Keratinocyte (primary cell): ENCODE data around the gene SMAD5. TPM values are rescaled to one million over a fixed set of nuclear protein-coding genes. Genes with fewer than 3 reads are reported as not detected.

Experiments used
- DNase-seq: peaks from one replicate; pipeline ENCODE4 v3.0.0-alpha.2; 2011; ENCODE audit warnings: low read depth, missing footprints, low spot score
- FAIRE-seq: peaks from 2 replicates; lab custom pipeline; 2011; peaks lifted over from hg19 to GRCh38; lab: Jason Lieb, UNC
- H2AFZ ChIP-seq: 2 replicates; pipeline ENCODE4 v1.6.0; 2012; ENCODE audit warnings: low read length, control low read depth, inconsistent platforms; ENCODE audit not compliant: control insufficient read depth
- H3K27ac ChIP-seq: 2 replicates; pipeline ENCODE4 v1.5.1; 2011; ENCODE audit warnings: low read length; ENCODE audit not compliant: control insufficient read depth, insufficient read depth
- H3K27me3 ChIP-seq: 3 replicates; pipeline ENCODE4 v1.6.0; 2011; ENCODE audit warnings: low read length; ENCODE audit not compliant: control insufficient read depth, insufficient read depth; ENCODE audit errors: extremely low read depth
- H3K36me3 ChIP-seq, 2 experiments: 2 replicates in 1 of 2; 3 replicates in 1 of 2; pipeline ENCODE4 v1.5.1; 2011; ENCODE audit warnings: low read length in 2 of 2, mild to moderate bottlenecking in 1 of 2; ENCODE audit not compliant: control insufficient read depth in 2 of 2, insufficient read depth in 2 of 2; ENCODE audit errors: extremely low read depth in 1 of 2
- H3K4me1 ChIP-seq: 3 replicates; pipeline ENCODE4 v1.5.1; 2011; ENCODE audit warnings: low read length; ENCODE audit not compliant: control insufficient read depth, insufficient read depth; ENCODE audit errors: extremely low read depth
- H3K4me2 ChIP-seq: 3 replicates; pipeline ENCODE4 v1.6.0; 2011; ENCODE audit warnings: low read depth, low read length; ENCODE audit not compliant: control insufficient read depth, insufficient read depth; ENCODE audit errors: extremely low read depth
- H3K4me3 ChIP-seq, 3 experiments: fragments of 200-600 bp in 1 of 3; sonication (generic) in 1 of 3; 2 replicates in 2 of 3; 3 replicates in 1 of 3; pipeline ENCODE4 v1.5.1; 2011 to 2016; ENCODE audit warnings: low read length in 3 of 3, mild to moderate bottlenecking in 3 of 3, control low read depth in 2 of 3, inconsistent platforms in 1 of 3, low read depth in 1 of 3, mixed read lengths in 1 of 3, mixed run types in 1 of 3, moderate library complexity in 1 of 3; ENCODE audit not compliant: control insufficient read depth in 2 of 3, insufficient read depth in 2 of 3; ENCODE audit errors: extremely low read depth in 1 of 3
- H3K79me2 ChIP-seq: 2 replicates; pipeline ENCODE4 v1.6.0; 2012; ENCODE audit warnings: low read length; ENCODE audit not compliant: control insufficient read depth, insufficient read depth
- H3K9ac ChIP-seq: 3 replicates; pipeline ENCODE4 v1.6.0; 2011; ENCODE audit warnings: low read length; ENCODE audit not compliant: control insufficient read depth, insufficient read depth; ENCODE audit errors: extremely low read depth
- H3K9me1 ChIP-seq: 3 replicates; pipeline ENCODE4 v1.6.0; 2011; ENCODE audit warnings: low read length; ENCODE audit not compliant: control insufficient read depth, insufficient read depth; ENCODE audit errors: extremely low read depth
- H3K9me3 ChIP-seq: 2 replicates; pipeline ENCODE4 v1.5.1; 2012; ENCODE audit warnings: low read depth, low read length; ENCODE audit not compliant: control insufficient read depth
- H4K20me1 ChIP-seq: 3 replicates; pipeline ENCODE4 v1.6.0; 2011; ENCODE audit warnings: low read length; ENCODE audit not compliant: control insufficient read depth, insufficient read depth; ENCODE audit errors: extremely low read depth
- CTCF ChIP-seq, 3 experiments: IDR thresholded peaks in 1 of 3; conservative IDR thresholded peaks in 1 of 3; optimal IDR thresholded peaks in 1 of 3; 2 replicates in 2 of 3; 3 replicates in 1 of 3; pipeline versions ENCODE3 to v1.5.1; 2011; ENCODE audit warnings: low read length in 3 of 3, mild to moderate bottlenecking in 3 of 3, moderate library complexity in 2 of 3, control low read depth in 1 of 3, inconsistent platforms in 1 of 3; ENCODE audit not compliant: insufficient read depth in 2 of 3; ENCODE audit errors: extremely low read depth in 1 of 3
- EZH2 ChIP-seq: IDR thresholded peaks from one replicate; pipeline ENCODE4 v1.6.1; 2012; ENCODE audit warnings: inconsistent platforms, mild to moderate bottlenecking, low read length, moderate library complexity
- dilution Hi-C: fragments of 300-500 bp; cut with MboI; formaldehyde crosslinking; loops from one replicate; pipeline ENCODE4 v1.7.0; 2020; ENCODE audit warnings: low sequenced_read_pairs; ENCODE audit not compliant: extremely low pct_ligation_motif_present
- polyA plus RNA-seq, 5 experiments: library from polyadenylated mRNA; depleted of rRNA in 3 of 5; stranded (reverse) in 3 of 5; stranded (forward) in 1 of 5; unstranded in 1 of 5; fragments of >200 nt; gene quantifications; 1 replicate in 1 of 5; 2 replicates in 3 of 5; 3 replicates in 1 of 5; pipeline versions ENCODE4 v1.2.1 to v1.2.3, GENCODE V29; 2011 to 2012; ENCODE audit warnings: missing spikeins in 2 of 5, low read depth in 1 of 5, low replicate concordance in 1 of 5

Gene SMAD5
- polyA plus RNA-seq, 1 donor (not counting 4 experiments of a cell fraction or from before 2014, with no cell fraction given) = 72.1 TPM

GRCh38 chr5:136226401-136226800 lies 93.8 kb downstream of the SMAD5 start:
- Histone ChIP-seq H3K27me3 (peaks cover 21% of the 10 kb centered on the region), H3K4me2 (no peak overlapping the region), H3K9ac (no peak overlapping the region), H3K79me2 (no peaks in the 10 kb centered on the region), H3K4me3 (no peak overlapping the region), H3K9me3 (no peaks in the 10 kb centered on the region), H3K4me1 (no peaks in the 10 kb centered on the region), H4K20me1 (no peaks in the 10 kb centered on the region), H3K27ac (no peak overlapping the region), H3K36me3 (no peaks in the 10 kb centered on the region), H2AFZ (no peak overlapping the region), H3K9me1 (no peaks in the 10 kb centered on the region)
- FAIRE-seq (no peak), DNase-seq (no peak)
- dilution Hi-C loops = no loop called here
- TF ChIP-seq CTCF (optimal IDR thresholded peaks at IDR 0.05 in 1 of 3, IDR thresholded peaks at IDR 0.05 in 1 of 3, conservative IDR thresholded peaks at IDR 0.05 in 1 of 3; ENCODE audit: extremely low read depth in 1 of 3, insufficient read depth in 2 of 3, low read length in 3 of 3) (no peak), EZH2 (no peak)

GRCh38 chr5:136228136-136228757 lies 95.6 kb downstream of the SMAD5 start:
- no peaks in the 10 kb centered on the region for H3K9me1 ChIP-seq
- no peaks in the 10 kb centered on the region for H3K4me1 ChIP-seq
- H3K36me3 ChIP-seq = no peaks in the 10 kb centered on the region
- peaks cover 21% of the 10 kb centered on the region for H3K27me3 ChIP-seq
- H3K79me2 ChIP-seq = no peaks in the 10 kb centered on the region
- no peak overlapping the region for H2AFZ ChIP-seq
- H3K4me3 ChIP-seq = no peak overlapping the region
- dilution Hi-C loops = no loop called here
- no peaks in the 10 kb centered on the region for H4K20me1 ChIP-seq
- FAIRE-seq = no peak
- H3K9me3 ChIP-seq = no peaks in the 10 kb centered on the region
- H3K27ac ChIP-seq = no peak overlapping the region
- no peak overlapping the region for H3K9ac ChIP-seq
- H3K4me2 ChIP-seq = no peak overlapping the region
- DNase-seq = no peak
- TF ChIP-seq CTCF (optimal IDR thresholded peaks at IDR 0.05 in 1 of 3, IDR thresholded peaks at IDR 0.05 in 1 of 3, conservative IDR thresholded peaks at IDR 0.05 in 1 of 3; ENCODE audit: extremely low read depth in 1 of 3, insufficient read depth in 2 of 3, low read length in 3 of 3) = no peak
- TF ChIP-seq EZH2 = no peak
